GM12891 (cell line): ENCODE data around the gene SP100. TPM values are rescaled to one million over a fixed set of nuclear protein-coding genes. Genes with fewer than 3 reads are reported as not detected.
"Not testable (repeated sequence)": the region's sequence is repeated elsewhere in the genome, so short reads cannot be mapped to it uniquely, and the experiment has no call there.

Experiments
- DNase-seq: peaks from one replicate; pipeline ENCODE4 v3.0.0; 2011; ENCODE audit warnings: low spot score; ENCODE audit not compliant: insufficient read length
- FAIRE-seq: peaks from 2 replicates; lab custom pipeline; 2011; peaks lifted over from hg19 to GRCh38; lab: Jason Lieb, UNC
- PAX5 ChIP-seq: IDR thresholded peaks from 2 replicates; pipeline ENCODE4 v1.6.1; 2011; ENCODE audit warnings: low read length, moderate library complexity, mild to moderate bottlenecking; ENCODE audit not compliant: insufficient read depth, severe bottlenecking
- POLR2A ChIP-seq: IDR thresholded peaks from 2 replicates; pipeline ENCODE4 v1.6.1; 2011; ENCODE audit warnings: low read depth, low read length, control low read depth
- POLR2AphosphoS5 ChIP-seq: IDR thresholded peaks from 2 replicates; pipeline ENCODE4 v1.6.1; 2011; ENCODE audit warnings: low read depth, low read length, control low read depth
- POU2F2 ChIP-seq: IDR thresholded peaks from 2 replicates; pipeline ENCODE4 v1.6.1; 2011; ENCODE audit warnings: low read depth, mild to moderate bottlenecking, control low read depth, low read length, moderate library complexity
- SPI1 ChIP-seq: IDR thresholded peaks from 2 replicates; pipeline ENCODE4 v1.6.1; 2011; ENCODE audit warnings: low read depth, low read length, control low read depth
- TAF1 ChIP-seq: IDR thresholded peaks from 2 replicates; pipeline ENCODE4 v1.6.1; 2011; ENCODE audit warnings: low read depth, low read length, control low read depth
- polyA plus RNA-seq: library from polyadenylated mRNA; unstranded; fragments of >200 nt; gene quantifications from one replicate; pipeline ENCODE4 v1.2.1, GENCODE V29; 2012; ENCODE audit warnings: low read depth, missing spikeins, inconsistent platforms; ENCODE audit not compliant: missing spikeins

The SP100 gene
- polyA plus RNA-seq, result 137 TPM

- TF ChIP-seq PAX5, result no peak
- peak; percentile 88 for TF ChIP-seq TAF1
- TF ChIP-seq SPI1, result peak; percentile 96
- TF ChIP-seq POU2F2, result peak; percentile 72
- TF ChIP-seq POLR2A, result peak; percentile 89
- TF ChIP-seq POLR2AphosphoS5, result peak; percentile 94
- FAIRE-seq (peak; percentile 93), DNase-seq (peak; percentile 42)
Observed at GRCh38 chr2:230416061-230416721, at the start of gene SP100. Gene SP100 (plus strand): TSS chr2:230416201. CDS start chr2:230416297, 96 bp downstream.

- FAIRE-seq, result no peak
- DNase-seq, result no peak
- no peak for TF ChIP-seq POU2F2
- TF ChIP-seq SPI1, result no peak
- TF ChIP-seq PAX5, result no peak
- TF ChIP-seq TAF1, result no peak
- no peak for TF ChIP-seq POLR2AphosphoS5
- no peak for TF ChIP-seq POLR2A
Observed at GRCh38 chr2:230382108-230382507, 33.9 kb upstream of the SP100 start.

GRCh38 chr2:230383453-230383852 is 32.5 kb upstream of the SP100 start:
- DNase-seq (no peak), FAIRE-seq (peak; percentile 13)
- TF ChIP-seq POU2F2, result no peak
- TF ChIP-seq SPI1, result no peak
- no peak for TF ChIP-seq POLR2AphosphoS5
- TF ChIP-seq TAF1, result no peak
- no peak for TF ChIP-seq POLR2A
- no peak for TF ChIP-seq PAX5

- FAIRE-seq (no peak), DNase-seq (no peak)
- TF ChIP-seq TAF1, result no peak
- TF ChIP-seq SPI1, result no peak
- no peak for TF ChIP-seq POLR2AphosphoS5
- TF ChIP-seq PAX5, result no peak
- TF ChIP-seq POU2F2, result no peak
- no peak for TF ChIP-seq POLR2A
Observed at GRCh38 chr2:230384986-230385385, 31.0 kb upstream of the SP100 start.

GRCh38 chr2:230394301-230394700 is 21.7 kb upstream of the SP100 start:
- FAIRE-seq (no peak), DNase-seq (no peak)
- no peak for TF ChIP-seq SPI1
- TF ChIP-seq PAX5, result no peak
- no peak for TF ChIP-seq TAF1
- TF ChIP-seq POLR2AphosphoS5, result no peak
- TF ChIP-seq POLR2A, result no peak
- no peak for TF ChIP-seq POU2F2

GRCh38 chr2:230398698-230399097 is 17.3 kb upstream of the SP100 start:
- not testable (repeated sequence) for DNase-seq, FAIRE-seq

- DNase-seq (no peak), FAIRE-seq (no peak)
- no peak for TF ChIP-seq POLR2A
- no peak for TF ChIP-seq POU2F2
Observed at GRCh38 chr2:230400041-230400440, 16.0 kb upstream of the SP100 start.

- DNase-seq (no peak), FAIRE-seq (no peak)
- no peak for TF ChIP-seq POU2F2
- no peak for TF ChIP-seq TAF1
- TF ChIP-seq POLR2AphosphoS5, result no peak
- TF ChIP-seq SPI1, result no peak
- no peak for TF ChIP-seq PAX5
- TF ChIP-seq POLR2A, result no peak
Observed at GRCh38 chr2:230400454-230400853, 15.5 kb upstream of the SP100 start.

GRCh38 chr2:230401026-230401425 is 15.0 kb upstream of the SP100 start:
- FAIRE-seq, result not testable (repeated sequence)

GRCh38 chr2:230403746-230404145 is 12.3 kb upstream of the SP100 start:
- no peak for FAIRE-seq
- DNase-seq, result no peak
- TF ChIP-seq TAF1 (no peak), POLR2A (no peak), PAX5 (no peak), SPI1 (no peak), POLR2AphosphoS5 (no peak), POU2F2 (no peak)

More at GRCh38 chr2:230401026-230401425, 15.0 kb upstream of the SP100 start:
- not testable (repeated sequence) for DNase-seq
